Transverse colon (tissue), 3 donors: Measurements from ENCODE around the gene SLC6A4.

Experiments
- CTCF ChIP-seq, 5 experiments: fragments of 200-600 bp in 3 of 5; fragments of 450-650 bp in 2 of 5; sonication (generic) in 3 of 5; IDR thresholded peaks; 1 replicate in 2 of 5; 2 replicates in 3 of 5; pipeline ENCODE4 v1.5.1; 2016 to 2017; ENCODE audit warnings: antibody characterized with exemption in 5 of 5, inconsistent platforms in 3 of 5, mild to moderate bottlenecking in 2 of 5, moderate library complexity in 1 of 5
- EP300 ChIP-seq: sonication (generic); formaldehyde crosslinking; IDR thresholded peaks from one replicate; pipeline ENCODE4 v1.6.1; 2017; ENCODE audit warnings: antibody characterized with exemption, low read depth

GRCh38 chr17:30274887-30275286, 39.4 kb upstream of the SLC6A4 start:
- TF ChIP-seq EP300, result no peak
- no peak for TF ChIP-seq CTCF (IDR thresholded peaks at IDR 0.05)
